Activated CD4-positive, alpha-beta T cell treated with anti-CD3 and anti-CD28 coated beads for 48 hours (primary cell): Measurements from ENCODE around the gene PARD3B.

Experiments used
- DNase-seq: peaks from one replicate; pipeline ENCODE4 v3.0.0-alpha.2; 2020

The PARD3B gene

DNA sequence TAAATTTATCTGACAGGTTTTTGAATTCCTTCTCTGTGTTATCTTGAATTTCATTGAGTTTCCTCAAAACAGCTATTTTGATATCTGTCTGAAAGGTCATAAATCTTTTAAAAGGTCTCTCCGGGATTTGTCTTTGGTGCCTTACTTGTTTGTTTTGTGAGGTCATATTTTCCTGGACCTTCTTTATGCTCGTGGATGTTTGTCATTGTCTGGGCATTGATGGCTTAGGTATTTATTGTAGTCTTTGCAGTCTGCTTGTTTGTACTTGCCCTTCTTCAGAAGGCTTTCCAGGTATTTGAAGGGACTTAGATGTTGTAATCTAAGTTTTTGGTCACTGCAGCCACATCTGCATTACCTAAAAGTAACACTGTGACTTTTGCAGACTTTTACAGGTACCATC lies 355.2 kb downstream of the PARD3B start:
- DNase-seq, result no peak

DNA sequence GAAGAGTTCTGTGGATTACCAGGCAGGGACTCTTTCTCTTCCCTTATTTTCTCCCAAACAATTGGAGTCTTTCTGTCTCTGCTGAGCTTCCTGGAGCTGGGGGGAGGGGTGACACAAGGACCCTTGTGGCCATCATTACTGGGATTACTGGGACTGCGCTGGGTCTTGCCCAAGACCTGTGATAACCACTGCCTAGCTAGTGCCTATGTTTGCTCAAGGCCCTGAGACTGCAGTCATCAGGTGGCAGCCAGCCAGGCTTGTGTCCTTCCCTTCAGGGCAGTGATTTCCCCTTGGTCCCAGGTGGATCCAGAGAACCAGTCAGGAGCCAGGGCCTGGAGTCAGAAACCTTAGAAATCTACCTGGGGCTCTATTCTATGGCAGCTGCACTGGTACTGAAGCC lies 355.6 kb downstream of the PARD3B start:
- DNase-seq, result no peak

DNA sequence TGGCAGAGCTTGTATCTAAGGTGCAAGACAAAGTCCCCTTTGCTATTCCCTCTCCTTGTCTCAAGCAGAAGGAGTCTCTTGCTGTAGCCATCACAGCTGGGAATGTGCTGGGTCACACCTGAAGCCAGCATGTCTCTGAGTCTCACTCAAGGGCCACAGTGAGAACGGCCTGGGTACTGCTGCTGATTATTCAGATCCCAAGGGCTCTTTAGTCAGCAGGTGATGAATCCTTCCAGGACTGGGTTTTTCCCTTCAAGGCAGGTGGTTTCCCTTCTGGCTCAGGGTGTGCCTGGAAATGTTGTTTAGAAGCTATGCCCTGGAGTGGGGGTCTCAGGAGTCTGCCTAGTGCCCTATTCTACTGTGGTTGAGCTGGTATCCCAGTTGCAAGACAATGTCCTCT lies 356.3 kb downstream of the PARD3B start:
- DNase-seq, result no peak

DNA sequence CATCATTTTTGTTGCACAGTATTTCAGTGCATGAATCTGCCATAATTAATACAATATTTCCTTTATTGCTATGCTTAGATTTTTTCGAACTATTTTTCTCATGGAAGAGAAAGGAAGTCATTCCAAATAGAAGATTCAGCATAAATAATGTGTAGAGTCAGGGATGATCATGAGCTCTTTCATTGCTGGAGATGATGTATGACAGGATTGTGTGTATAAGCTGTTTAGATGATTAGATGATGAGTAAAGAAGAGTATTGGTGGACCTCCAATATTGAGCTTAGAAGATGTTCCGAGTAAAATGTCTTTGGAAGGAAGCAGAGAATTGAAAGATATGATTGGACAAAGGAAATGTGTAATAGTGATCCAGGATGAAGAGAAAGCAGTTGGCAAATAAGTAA lies 364.5 kb downstream of the PARD3B start:
- no peak for DNase-seq

GRCh38 chr2:204913312-204913711 lies 368.0 kb downstream of the PARD3B start:
- DNase-seq, result no peak

GRCh38 chr2:204913854-204914464 lies 368.7 kb downstream of the PARD3B start:
- no peak for DNase-seq

DNA sequence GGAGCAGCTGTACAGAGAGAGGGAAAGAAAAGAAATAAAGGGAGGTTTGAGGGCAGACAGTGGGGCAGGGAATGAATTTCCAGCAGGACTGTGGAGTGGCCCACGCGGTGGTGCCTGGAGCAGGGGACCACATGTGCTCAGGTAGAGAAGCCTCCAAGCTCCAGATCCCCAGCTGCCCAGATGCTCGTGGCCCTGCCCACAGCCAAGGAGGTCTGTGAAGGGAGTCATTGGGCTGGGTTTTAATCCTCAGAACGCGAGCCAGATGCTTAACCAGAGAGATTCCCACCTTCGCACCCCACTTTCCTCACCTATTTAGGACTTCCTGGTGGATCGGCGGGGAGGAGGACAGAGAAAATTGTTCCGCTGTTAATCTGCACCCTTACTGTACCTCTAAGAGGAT lies 369.4 kb downstream of the PARD3B start:
- no peak for DNase-seq

DNA sequence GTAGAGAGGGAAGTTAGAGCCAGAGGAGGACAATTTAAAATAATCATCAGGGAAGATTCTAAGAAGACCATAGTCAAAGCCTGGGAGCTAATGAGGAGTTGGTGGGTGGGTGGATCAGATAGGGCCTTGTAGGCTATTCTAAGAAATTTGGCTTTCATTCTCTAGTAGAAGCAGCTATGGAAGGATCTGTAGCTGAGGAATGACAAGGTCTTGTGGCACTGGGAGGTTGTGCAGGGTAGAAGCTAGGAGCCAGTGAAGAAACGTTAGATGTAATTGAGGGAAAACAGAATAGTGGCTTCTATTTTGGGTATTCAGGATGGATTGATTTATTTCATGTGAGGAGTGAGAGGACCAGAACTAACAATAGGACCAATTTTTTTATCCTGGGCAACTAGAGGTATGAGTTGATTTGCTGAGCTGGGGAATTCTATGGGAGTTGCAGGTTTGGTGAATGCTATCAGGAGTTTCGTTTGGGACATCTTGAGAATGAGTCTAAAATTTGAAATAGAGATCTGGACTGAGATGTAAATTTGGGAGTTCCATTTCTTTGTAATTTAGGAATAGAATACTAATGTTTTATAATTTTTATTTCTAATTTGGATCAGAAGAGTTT lies 371.9 kb downstream of the PARD3B start:
- DNase-seq, result no peak

DNA sequence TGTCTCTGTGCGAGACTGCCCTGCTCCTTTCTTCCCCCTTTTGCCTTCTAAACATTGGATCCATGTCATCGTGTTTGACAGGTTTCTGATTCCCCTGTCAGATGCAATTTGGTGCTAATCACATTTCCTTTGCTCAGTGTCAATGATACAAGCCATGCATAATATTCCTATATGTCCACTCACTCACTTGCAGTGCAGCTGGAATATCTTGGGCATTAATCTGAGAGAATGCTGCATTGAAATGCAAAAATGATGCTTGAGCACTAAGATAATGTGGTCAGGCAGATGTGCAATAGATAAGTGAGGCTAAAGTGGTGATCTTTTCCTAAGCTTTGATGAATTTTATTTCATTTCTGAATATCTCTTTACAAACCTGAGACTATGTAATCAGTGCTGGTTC lies 375.5 kb downstream of the PARD3B start:
- no peak for DNase-seq

DNA sequence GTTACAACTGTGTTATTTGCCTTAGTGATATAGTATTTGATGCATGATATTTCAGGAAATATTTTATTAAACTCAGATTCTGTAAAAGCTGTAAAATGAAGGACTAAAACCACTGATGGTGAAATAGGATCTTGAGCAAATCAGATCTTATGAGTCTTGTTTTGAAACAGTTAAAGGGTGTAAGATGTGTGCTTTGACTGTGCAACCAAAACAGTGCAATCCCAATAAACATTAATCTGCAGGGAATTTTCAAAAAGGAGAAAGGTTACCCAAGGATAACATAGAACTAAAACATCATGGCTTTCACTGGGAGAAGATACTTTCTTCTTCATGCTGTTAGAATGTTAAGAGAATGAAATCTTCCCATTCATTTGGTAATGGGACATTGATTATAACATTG lies 378.7 kb downstream of the PARD3B start:
- DNase-seq, result no peak

GRCh38 chr2:204931562-204931961 lies 386.3 kb downstream of the PARD3B start:
- no peak for DNase-seq

DNA sequence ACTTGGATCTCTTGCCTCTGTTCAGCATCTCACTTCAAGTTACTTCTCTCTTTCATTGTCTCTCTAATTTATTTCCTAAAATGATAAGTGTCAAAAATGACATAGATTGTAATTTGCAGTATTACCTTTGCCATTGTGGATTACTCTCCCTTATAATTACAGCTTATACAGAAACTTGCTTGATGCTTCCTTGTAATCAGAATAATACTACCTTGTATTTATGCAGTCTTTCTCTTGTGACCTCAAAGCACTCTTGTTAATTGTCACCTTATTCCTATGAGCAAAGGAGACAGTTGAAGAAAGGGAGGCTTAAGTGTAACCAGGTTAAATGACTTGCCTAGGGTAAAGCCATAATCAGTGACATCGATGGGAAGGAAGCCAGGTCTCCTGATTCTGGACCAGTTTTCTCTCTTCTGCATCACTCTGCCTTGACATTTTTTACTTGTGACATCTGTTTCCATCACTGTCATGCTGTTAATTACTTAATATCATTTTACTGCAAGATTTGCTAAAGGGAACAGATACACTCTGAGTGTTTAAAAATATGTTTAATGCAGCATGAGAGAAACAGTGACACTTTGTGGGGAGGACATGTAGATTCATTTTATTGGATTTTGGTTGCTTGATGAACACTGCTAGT lies 388.6 kb downstream of the PARD3B start:
- no peak for DNase-seq

GRCh38 chr2:204944927-204945326 lies 399.7 kb downstream of the PARD3B start:
- no peak for DNase-seq

DNA sequence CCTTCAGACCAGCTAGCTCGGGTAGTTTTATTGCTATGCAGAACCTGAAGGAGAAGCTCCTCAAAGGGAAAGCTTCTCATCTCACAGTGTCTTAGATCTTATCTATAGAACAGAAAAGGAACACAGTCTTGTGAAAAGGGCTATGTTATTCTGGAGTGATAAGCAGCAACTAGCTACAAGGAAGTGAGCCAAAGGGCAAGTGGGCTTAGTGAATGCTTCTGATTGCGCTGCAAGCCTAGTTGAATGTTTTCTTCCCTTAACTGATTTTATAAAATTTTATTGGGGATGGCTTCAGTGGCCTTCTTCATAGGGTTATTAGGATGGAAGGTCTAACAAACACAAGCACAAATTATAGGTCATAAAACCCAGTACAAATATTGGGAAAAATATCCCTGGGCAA lies 400.1 kb downstream of the PARD3B start:
- DNase-seq, result no peak

- no peak for DNase-seq
These were observed 401.6 kb downstream of the PARD3B start for GRCh38 chr2:204946892-204947291.

GRCh38 chr2:204947405-204947804 lies 402.1 kb downstream of the PARD3B start:
- no peak for DNase-seq

DNA sequence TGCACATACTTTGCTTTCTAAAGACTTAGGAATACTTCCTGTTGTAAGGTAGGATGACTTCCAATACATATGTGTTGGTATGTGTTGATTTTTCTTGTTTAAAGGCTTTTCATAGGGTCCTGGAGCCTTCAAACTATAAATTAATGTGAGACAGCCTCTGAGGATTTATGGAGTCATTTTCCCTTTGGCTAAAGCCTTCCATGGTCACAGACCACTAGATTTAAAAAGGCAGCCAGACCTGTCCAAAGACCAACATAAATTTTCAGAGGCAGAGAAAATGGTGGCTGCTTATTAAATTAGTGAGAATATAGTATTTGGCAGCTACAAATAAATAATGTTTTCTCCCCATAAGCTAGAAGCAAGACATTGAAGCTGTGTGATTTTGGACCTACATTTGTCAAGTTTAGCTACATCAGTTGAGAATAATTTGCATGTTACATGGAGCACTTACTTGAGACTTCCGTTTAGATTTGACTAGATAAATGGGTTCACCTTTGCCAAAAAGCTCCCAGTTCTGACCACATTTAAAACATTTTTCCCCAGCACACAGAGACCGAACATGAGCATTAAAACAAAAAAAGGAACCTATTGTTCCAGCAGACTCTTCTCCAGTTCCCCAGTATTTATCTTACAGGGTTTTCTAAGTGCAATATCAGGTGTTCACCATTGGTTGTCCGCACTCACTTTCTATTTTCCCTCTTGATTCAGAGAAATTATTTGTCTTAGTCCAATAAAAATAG lies 402.9 kb downstream of the PARD3B start:
- DNase-seq, result no peak

DNA sequence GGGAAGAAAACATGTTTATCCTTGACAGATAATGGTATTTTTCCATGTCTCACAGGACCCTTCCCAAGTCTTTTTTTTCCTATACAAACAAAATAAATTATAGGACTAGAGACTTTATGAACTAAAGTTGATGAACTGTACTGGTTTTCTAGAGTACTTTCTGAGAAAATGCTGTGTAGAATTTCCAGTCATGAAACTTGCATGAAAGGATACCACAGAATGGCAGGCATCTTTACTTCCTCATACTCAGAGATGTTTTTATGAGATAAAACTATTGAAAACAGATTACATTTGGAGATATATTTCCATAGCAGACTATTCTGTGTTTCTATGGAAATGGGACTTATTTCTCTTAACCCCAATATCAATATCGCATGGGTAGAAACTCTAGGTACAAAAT lies 403.5 kb downstream of the PARD3B start:
- no peak for DNase-seq

DNA sequence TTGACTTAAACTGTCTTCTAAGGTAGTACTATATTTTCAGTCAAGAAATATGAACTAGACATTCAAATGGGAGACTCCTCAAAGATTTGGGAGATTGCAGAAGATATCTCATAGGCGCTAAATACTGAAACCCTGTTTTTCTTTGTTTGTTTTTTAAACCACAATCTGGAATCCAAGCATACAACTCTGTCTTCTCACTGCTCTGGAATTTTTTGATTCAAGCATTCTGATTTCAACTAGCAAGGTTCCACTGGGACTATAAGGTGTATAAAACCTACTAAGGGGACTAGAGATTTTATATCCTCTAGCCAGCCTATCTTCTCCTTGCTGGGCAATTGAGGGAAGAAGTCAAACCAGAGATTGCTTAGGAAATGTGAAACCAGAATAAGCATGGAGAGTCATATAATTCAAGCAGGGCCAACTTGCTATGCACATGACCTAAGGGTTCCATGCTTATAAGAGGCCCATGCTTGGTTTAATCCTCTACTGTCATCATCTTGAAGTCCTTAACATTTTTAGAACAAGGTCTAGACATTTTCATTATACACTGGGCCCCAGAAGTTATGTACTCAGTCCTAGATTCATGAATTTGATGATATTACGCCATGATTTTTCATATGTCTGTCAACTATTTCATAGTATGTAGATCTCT lies 405.5 kb downstream of the PARD3B start:
- DNase-seq, result no peak

GRCh38 chr2:204958371-204958770 lies 413.1 kb downstream of the PARD3B start:
- no peak for DNase-seq

DNA sequence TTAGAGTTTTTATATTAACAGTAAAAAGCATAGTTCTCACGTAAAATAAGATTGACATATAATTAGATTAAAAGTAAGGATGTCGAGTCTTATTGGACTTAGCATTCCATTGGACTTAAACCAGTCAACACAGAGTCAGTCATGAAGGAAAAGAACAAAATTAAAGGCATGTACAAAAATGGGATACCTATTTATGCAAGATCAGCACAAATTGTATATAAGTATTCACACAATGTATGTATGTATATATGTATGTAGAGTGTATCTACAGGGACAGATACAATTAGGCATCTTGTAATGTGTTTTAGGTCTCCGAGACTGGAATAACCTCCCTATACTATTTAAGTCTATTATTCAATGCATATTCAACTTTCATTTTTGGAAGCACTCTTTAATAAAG lies 419.1 kb downstream of the PARD3B start:
- DNase-seq, result no peak

GRCh38 chr2:204966245-204966644 lies 421.0 kb downstream of the PARD3B start:
- no peak for DNase-seq

DNA sequence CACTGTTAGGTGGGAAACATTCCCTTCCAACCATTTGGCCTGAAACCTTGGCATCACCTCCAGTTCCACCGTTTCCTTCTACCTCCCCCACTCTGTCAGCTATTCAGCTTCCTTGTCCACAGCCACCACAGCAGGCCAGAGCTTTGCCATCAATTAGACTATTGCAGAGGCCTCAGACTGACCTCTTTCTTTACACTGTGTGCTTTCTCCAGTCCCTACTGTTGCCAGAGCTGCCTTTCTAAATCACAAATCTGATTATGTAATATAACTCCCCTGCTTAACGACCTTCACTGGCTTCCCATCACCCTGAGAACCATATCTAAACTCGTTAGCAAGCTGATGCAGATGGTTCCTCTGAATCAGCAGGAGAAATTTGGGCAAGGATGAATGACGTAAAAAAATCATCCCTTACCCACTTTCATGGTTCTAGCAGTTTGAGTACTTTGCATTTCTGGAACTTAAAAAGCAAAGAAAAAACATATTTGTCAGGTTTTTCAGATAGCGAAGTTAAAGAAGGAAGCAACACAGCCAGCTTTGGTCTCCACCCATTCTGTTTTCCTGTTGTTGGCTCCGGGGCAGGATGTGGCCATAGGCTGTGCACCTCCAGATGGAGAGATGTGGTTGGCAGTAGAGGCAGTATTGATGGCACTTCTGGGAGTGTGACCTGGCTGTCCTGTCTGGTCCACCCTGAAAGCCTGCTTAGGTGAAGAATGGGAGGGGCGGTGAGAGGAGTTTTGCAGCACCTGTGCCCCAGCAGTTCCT lies 422.1 kb downstream of the PARD3B start:
- peak; percentile 25 for DNase-seq
